Glomerular visceral epithelial cell (primary cell): ENCODE measurements around the gene CRYBG2.
"Not testable (repeated sequence)": the region's sequence is repeated elsewhere in the genome, so short reads cannot be mapped to it uniquely, and the experiment has no call there.

Experiments
- DNase-seq: peaks from one replicate; pipeline ENCODE4 v3.0.0-alpha.2; 2016; ENCODE audit errors: extremely low spot score

The CRYBG2 gene

GRCh38 chr1:26350701-26351589, 3.0 kb downstream of the CRYBG2 start:
- DNase-seq: peak; percentile 58

- DNase-seq: no peak
These were observed 3.6 kb downstream of the CRYBG2 start for GRCh38 chr1:26350343-26350700.

DNA sequence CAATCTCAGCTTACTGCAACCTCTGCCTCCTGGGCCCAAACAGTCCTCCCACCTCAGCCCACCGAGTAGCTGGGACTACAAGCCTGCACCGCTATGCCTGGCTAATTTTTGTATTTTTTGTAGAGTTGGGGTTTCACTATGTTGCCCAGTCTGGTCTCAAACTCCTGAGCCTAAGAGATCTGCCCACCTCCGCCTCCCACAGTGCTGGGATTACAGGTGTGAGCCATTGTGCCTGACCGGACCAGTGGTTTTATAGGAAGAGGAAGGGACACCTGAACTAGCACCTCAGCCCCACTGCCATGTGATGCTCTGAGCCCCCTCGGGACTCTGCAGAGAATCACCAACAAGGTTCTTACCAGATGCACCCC, 4.1 kb downstream of the CRYBG2 start:
- DNase-seq: no peak

DNA sequence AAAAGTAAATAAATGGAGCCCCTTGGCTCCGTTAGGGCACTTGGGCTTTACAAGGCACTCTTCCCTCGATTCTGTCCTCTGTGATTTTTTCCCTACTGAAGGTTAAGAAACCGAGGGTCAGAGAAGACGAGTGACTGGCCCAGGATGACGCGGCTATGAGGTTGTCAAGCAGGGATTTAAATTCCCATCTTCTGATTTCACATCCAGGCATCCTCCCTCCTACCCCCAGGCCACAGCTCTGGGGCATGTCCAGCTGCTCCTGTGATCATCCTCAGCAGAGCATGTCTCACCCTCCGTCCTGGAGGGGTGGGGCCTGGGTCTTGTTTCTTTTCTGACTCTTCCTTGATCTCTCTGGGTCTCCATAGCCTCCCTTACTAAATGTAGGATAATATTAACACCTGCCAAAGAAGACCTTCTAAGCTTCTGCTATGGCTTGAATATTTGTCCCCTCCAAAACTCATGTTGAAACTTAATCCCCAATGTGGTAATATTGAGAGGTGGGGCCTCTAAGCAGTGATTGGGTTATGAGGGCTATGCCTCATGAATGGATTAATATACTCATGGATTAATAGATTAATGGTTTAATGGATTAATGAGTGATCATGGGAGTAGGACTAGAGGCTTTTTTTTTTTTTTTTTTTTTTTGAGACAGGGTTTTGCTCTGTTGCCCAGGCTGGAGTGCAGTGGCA, 4.6 kb downstream of the CRYBG2 start:
- peak; percentile 86 for DNase-seq

GRCh38 chr1:26346274-26347033, 7.5 kb downstream of the CRYBG2 start:
- DNase-seq: no peak

- DNase-seq: no peak
These were observed 8.2 kb downstream of the CRYBG2 start for GRCh38 chr1:26345718-26346117.

- no peak for DNase-seq
These were observed 9.6 kb downstream of the CRYBG2 start for GRCh38 chr1:26344147-26344920.

DNA sequence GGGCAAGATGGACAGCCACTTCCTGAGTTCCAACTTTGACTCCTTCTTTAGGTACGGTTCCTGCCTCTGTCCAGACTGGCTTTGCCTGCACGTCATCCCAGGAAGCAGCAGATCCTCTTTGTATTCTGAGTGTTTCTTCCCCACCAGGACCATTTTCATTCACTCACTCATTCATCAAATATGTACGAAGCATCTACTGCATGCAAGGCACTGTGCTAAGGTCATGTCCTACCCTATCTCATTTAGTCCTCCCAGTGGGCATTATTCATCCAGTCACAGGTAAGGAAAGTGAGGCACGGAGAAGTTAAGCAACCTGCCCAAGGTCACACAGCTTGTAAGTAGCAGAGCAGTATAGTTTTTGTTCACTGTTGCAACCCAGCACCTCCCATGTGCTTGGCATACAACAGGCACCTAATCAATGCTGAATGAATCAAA, 13.9 kb downstream of the CRYBG2 start:
- DNase-seq: no peak

- DNase-seq: no peak
These were observed 15.3 kb downstream of the CRYBG2 start for GRCh38 chr1:26338670-26339069.

DNA sequence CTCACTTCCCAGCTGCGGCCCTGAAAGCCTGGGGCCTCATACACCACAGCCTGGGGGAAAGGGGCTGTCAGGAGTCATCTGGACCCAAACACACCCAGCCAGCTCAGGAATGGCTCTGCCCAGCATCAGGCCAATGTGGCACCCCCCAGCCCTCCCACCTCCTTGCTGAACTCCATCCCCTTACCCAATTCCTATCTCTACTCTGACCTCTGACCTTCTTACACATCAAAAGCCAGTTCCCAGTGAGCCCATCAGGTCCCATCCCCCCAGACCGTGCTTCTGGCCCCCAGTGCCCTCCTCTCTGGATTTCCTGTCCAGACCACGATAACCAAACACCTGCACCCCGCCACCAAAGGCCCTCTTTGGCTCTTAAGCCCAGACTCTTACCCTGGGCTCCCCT, 16.3 kb downstream of the CRYBG2 start:
- DNase-seq: no peak

DNA sequence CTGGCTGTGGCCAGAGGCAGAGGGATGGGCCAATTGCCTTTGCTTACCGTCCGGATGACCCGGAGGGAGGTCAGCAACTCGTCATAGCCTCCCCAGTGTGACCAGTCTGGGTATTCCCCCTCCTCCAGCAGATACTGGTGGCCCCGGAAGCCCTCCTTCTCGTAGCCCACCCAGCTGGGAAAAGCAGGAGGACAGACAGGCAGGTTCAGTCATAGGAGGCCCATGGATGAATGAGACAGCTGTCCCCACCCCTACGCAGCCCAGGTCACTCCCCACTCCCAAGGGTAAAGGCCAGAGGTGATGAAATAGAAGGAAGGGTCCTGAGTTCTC, 16.8 kb downstream of the CRYBG2 start:
- DNase-seq: no peak

DNA sequence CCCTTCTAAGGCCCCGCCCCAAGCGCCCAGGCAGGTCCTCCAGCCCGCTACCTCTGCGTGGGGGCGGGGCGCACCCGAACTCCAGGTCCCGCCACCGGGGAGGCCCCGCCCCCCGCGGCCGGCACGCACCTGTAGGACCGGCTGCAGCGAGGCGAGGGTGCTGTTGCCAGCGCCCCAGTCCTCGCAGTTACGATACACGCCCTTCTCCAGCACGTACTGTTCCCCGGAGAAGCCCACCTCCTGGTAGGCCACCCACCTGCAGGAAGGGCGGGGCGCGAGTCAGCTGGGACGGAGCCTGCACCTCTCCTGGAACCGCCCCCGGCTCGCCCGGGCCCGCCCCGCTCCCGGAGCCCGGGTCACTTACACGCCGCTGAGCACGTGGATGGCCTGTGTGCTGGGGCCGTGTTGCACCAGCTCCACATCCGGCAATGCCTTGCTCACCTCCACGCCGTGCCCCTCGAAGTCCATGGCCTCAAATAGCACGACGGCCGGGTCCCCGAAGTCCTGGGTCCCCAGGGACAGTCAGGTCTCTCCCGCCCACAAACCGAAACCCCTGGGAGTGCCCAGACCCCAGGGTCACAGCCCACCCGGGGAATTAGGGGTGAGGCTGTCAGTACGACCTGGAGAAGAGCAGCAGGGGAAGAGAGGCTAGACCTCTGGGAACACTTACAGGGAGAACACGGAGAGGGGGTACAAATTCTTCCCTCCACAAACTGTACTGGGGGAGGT, 17.3 kb downstream of the CRYBG2 start:
- peak; percentile 69 for DNase-seq

DNA sequence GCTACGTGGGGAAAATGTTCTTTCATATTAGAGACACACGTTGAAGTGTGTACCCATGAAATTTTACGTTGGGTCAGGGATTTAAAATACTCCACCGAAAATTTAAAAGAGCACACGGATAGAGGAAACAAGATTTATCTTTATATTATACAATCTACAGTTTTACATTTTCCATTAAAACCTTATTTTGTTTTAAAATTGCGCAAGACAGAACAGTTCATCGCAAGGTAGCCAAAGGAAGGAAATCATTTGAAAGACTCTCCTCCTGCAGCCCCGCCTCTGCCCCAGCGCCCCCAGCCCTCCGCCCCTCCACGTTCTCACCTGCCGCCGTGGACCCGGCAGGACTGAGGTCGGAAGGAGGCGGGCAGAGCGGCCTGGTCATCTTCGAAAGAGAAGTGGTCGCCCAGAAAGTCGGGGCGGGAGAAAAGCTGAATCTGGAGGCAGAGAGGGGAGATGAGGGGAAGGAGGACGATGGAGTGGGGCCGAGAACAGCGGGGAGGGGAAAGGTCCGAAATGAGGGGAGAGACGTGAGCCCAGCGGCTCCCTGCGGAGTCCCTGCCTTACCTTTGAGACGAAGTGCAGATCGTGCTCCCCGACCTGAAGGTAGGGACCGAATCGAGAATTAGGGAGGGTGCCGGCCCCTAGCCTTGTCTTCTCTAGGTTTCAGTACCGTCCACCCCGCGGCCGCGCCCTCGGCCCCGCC, 18.0 kb downstream of the CRYBG2 start:
- peak; percentile 15 for DNase-seq

GRCh38 chr1:26333312-26333711, 20.6 kb downstream of the CRYBG2 start:
- DNase-seq: not testable (repeated sequence)

DNA sequence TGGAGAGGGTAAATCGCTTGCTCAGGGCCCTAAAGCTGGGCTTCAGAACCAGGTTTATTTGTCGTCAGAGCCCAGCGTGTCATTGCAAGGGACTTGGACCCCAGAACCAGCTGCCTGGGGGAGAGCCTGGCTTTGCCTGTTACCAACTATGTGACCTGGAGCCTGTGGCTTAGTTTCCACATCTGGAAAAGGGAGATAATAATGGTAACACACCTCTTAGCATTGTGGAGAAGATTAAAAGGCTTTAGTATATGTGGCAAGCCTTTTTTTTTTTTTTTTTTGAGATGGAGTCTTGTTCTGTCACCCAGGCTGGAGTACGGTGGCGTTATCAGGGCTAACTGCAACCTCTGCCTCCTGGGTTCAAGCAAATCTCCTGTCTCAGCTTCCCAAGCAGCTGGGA, 23.7 kb downstream of the CRYBG2 start:
- DNase-seq: no peak

GRCh38 chr1:26329380-26329779, 24.6 kb downstream of the CRYBG2 start:
- DNase-seq: not testable (repeated sequence)

DNA sequence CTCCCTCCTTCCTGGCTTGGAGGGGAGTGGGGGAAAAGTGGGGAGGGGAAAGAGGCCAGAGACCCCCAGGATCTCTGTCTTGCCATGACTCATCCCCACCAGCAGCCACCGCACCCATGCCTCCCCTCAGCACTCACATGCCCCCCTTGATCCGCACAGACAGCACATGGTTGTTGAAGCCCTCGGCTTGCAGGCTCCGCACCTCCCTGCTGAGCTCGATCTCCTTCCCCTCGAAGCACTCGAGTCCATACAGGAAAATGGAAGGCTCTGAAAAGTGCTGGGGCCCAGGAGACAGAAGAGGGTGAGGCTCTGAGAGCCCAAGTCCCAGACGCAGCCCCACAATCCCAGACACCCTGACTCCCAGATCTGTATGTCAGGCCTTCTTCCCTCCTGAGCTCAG, 25.3 kb downstream of the CRYBG2 start:
- DNase-seq: no peak

DNA sequence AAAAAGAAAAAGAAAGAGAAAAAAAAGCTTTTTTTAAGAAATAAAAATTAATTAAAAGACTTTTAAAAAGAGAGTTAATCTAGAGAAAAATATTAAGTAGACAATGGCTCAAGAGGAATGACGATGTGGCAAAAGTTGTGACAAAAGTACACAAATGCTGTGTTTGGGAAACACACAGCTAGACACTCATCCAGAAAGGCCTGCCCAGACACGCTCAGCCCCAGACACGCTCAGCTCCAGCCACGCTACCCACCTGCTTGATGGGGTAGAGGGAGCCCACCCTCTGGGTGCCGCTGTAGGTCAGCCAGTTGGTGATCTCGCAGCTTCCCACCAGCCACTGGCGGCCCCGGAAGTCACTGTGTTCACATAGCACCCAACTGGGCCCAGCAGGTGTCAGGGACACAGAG, 26.0 kb downstream of the CRYBG2 start:
- no peak for DNase-seq

GRCh38 chr1:26324550-26324949, 29.4 kb downstream of the CRYBG2 start:
- DNase-seq: no peak

DNA sequence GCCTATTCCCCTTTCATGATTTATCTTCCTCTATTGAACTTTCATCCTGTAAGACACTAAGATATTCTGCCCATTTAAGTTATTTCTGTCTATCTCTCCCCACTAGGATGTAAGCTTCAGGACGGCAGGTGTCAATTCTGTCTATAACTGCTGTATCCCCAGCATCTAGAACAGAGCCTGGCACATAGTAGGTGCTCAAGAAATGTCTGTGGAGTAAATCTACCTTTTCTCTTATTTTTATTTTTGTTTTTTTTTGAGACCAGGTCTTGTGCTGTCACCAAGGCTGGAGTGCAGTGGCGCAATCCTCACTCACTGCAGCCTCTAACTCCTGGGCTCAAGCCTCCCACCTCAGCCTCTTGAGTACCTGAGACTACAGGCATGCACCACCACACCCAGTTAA, 30.5 kb downstream of the CRYBG2 start:
- no peak for DNase-seq

- no peak for DNase-seq
These were observed 31.9 kb downstream of the CRYBG2 start for GRCh38 chr1:26322042-26322331.
